GM20431 (cell line): ENCODE data around the gene SLC25A26.

Experiments
- in situ Hi-C: fragments of 300-500 bp; cut with MseI, MboI; formaldehyde crosslinking; loops from one replicate; pipeline ENCODE4 v1.15.0; 2020; ENCODE audit warnings: low sequenced_read_pairs; ENCODE audit not compliant: unreplicated experiment

The SLC25A26 gene

GRCh38 chr3:66220602-66221377 lies at the start of gene SLC25A26:
TSS of gene SLC25A26 (plus strand) at chr3:66221001. CDS start at chr3:66221095, 94 bp downstream.
- in situ Hi-C loops = no loop called here

- in situ Hi-C loops = no loop called here
Measured at GRCh38 chr3:66172394-66172793, 48.4 kb upstream of the SLC25A26 start.

- in situ Hi-C loops = no loop called here
Measured at GRCh38 chr3:66177026-66177425, 43.8 kb upstream of the SLC25A26 start.

- in situ Hi-C loops = no loop called here
Measured at GRCh38 chr3:66178206-66178605, 42.6 kb upstream of the SLC25A26 start.

- in situ Hi-C loops = no loop called here
Measured at GRCh38 chr3:66179793-66180192, 41.0 kb upstream of the SLC25A26 start.

- in situ Hi-C loops = no loop called here
Measured at GRCh38 chr3:66181764-66182163, 39.0 kb upstream of the SLC25A26 start.

GRCh38 chr3:66182246-66182645 lies 38.6 kb upstream of the SLC25A26 start:
- in situ Hi-C loops = no loop called here

GRCh38 chr3:66186545-66186944 lies 34.3 kb upstream of the SLC25A26 start:
- in situ Hi-C loops = no loop called here

- in situ Hi-C loops = no loop called here
Measured at GRCh38 chr3:66195347-66195783, 25.4 kb upstream of the SLC25A26 start.

GRCh38 chr3:66196633-66197032 lies 24.2 kb upstream of the SLC25A26 start:
- in situ Hi-C loops = no loop called here

- in situ Hi-C loops = no loop called here
Measured at GRCh38 chr3:66198437-66199088, 22.2 kb upstream of the SLC25A26 start.

- in situ Hi-C loops = no loop called here
Measured at GRCh38 chr3:66199089-66199473, 21.7 kb upstream of the SLC25A26 start.

- in situ Hi-C loops = no loop called here
Measured at GRCh38 chr3:66200147-66200546, 20.7 kb upstream of the SLC25A26 start.

GRCh38 chr3:66200786-66201185 lies 20.0 kb upstream of the SLC25A26 start:
- in situ Hi-C loops = no loop called here

- in situ Hi-C loops = no loop called here
Measured at GRCh38 chr3:66203275-66203674, 17.5 kb upstream of the SLC25A26 start.

GRCh38 chr3:66206806-66207205 lies 14.0 kb upstream of the SLC25A26 start:
- in situ Hi-C loops = no loop called here

GRCh38 chr3:66208189-66208588 lies 12.6 kb upstream of the SLC25A26 start:
- in situ Hi-C loops = no loop called here

- in situ Hi-C loops = no loop called here
Measured at GRCh38 chr3:66210687-66211295, 10.0 kb upstream of the SLC25A26 start.

- in situ Hi-C loops = no loop called here
Measured at GRCh38 chr3:66211779-66212178, 9.0 kb upstream of the SLC25A26 start.

- in situ Hi-C loops = no loop called here
Measured at GRCh38 chr3:66215106-66215505, 5.7 kb upstream of the SLC25A26 start.

GRCh38 chr3:66220066-66220465 lies 735 bp upstream of the SLC25A26 start:
- in situ Hi-C loops = no loop called here
